ENCODE measurements around the gene ACADSB.

Gene ACADSB

GRCh38 chr10:123057968-123058367 lies 49.2 kb downstream of the ACADSB start:
- Histone ChIP-seq H3K27me3 (no peaks in the 10 kb centered on the region), H3K27ac (no peak overlapping the region), H3K36me3 (no peaks in the 10 kb centered on the region), H3K4me1 (ENCODE audit: control insufficient read depth in 1 of 2, insufficient read depth in 1 of 2, low read depth in 1 of 2, low read length in 1 of 2) (no peaks in the 10 kb centered on the region), H3K9me3 (no peaks in the 10 kb centered on the region), H3K4me3 (ENCODE audit: low read depth in 1 of 2, low read length in 1 of 2) (no peak overlapping the region)
- TF ChIP-seq CTCF (IDR thresholded peaks at IDR 0.05): no peak

- Histone ChIP-seq H3K36me3 (no peaks in the 10 kb centered on the region), H3K27ac (no peak overlapping the region), H3K27me3 (peaks cover 13% of the 10 kb centered on the region), H3K4me3 (ENCODE audit: low read depth in 1 of 2, low read length in 1 of 2) (no peak overlapping the region), H3K9me3 (no peaks in the 10 kb centered on the region), H3K4me1 (ENCODE audit: control insufficient read depth in 1 of 2, insufficient read depth in 1 of 2, low read depth in 1 of 2, low read length in 1 of 2) (no peaks in the 10 kb centered on the region)
- TF ChIP-seq CTCF (IDR thresholded peaks at IDR 0.05): no peak
These were observed 53.1 kb downstream of the ACADSB start for GRCh38 chr10:123061865-123062264.

DNA sequence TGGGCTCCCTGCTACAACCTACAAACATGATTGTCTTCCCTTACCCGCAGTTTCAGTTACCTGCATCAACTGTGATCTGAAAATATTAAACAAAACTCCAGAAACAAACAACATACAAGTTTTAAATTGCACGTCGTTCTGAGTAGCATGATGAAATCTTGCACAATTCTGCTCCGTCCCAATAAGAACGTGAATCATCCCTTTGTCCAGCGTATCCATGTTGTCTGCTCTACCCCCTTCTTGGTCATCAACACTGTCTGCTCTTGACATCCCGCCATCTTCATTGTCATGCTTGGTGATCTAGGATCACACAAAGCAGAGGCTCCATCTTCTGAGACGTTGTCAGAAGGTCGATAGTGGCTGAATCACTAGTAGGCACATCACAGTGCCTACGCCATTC lies 53.9 kb downstream of the ACADSB start:
- no peak for TF ChIP-seq CTCF (IDR thresholded peaks at IDR 0.05)
- Histone ChIP-seq H3K27me3 (peaks cover 17% of the 10 kb centered on the region), H3K4me1 (ENCODE audit: control insufficient read depth in 1 of 2, insufficient read depth in 1 of 2, low read depth in 1 of 2, low read length in 1 of 2) (no peaks in the 10 kb centered on the region), H3K9me3 (no peaks in the 10 kb centered on the region), H3K4me3 (ENCODE audit: low read depth in 1 of 2, low read length in 1 of 2) (no peak overlapping the region), H3K27ac (no peak overlapping the region), H3K36me3 (no peaks in the 10 kb centered on the region)

DNA sequence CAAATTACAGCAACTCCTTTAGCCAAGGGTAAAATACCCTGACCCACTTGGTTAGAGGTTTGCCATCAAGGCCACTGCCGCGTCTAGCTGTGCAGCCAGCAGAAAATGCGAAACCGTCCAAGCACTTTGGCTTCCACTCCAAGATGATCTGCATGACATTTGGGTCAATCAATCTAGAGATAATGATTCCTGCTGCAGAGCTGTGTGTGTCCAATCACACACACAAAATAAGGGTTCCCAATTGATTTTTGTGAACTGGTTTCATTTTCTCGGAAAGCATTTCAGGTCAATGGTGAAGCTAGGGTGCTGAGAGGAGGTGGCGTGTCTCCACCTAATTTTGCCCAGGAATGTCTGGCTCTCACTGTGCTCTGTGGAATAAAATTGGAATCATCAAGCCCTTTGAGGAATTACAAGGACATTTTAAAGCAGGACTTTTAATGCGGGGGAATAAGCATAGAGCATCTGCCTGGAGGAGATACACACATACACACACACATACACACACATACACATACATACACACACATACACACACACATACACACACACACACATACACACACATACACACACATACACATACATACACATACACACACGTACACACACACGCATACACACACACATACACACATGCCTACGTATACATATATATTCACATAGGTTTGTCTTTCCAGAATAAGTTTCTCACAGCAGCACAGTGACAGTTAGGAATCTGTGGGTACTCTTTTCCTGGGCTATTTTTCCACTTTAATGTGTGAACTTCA lies 59.5 kb downstream of the ACADSB start:
- no peaks in the 10 kb centered on the region for H3K4me1 ChIP-seq (ENCODE audit: control insufficient read depth in 1 of 2, insufficient read depth in 1 of 2, low read depth in 1 of 2, low read length in 1 of 2)
- no peaks in the 10 kb centered on the region for H3K9me3 ChIP-seq
- H3K27me3 ChIP-seq: peaks cover 34% of the 10 kb centered on the region
- no peaks in the 10 kb centered on the region for H3K36me3 ChIP-seq
- no peak overlapping the region for H3K4me3 ChIP-seq (ENCODE audit: low read depth in 1 of 2, low read length in 1 of 2)
- no peak for TF ChIP-seq CTCF (IDR thresholded peaks at IDR 0.05)
- no peak overlapping the region for H3K27ac ChIP-seq

DNA sequence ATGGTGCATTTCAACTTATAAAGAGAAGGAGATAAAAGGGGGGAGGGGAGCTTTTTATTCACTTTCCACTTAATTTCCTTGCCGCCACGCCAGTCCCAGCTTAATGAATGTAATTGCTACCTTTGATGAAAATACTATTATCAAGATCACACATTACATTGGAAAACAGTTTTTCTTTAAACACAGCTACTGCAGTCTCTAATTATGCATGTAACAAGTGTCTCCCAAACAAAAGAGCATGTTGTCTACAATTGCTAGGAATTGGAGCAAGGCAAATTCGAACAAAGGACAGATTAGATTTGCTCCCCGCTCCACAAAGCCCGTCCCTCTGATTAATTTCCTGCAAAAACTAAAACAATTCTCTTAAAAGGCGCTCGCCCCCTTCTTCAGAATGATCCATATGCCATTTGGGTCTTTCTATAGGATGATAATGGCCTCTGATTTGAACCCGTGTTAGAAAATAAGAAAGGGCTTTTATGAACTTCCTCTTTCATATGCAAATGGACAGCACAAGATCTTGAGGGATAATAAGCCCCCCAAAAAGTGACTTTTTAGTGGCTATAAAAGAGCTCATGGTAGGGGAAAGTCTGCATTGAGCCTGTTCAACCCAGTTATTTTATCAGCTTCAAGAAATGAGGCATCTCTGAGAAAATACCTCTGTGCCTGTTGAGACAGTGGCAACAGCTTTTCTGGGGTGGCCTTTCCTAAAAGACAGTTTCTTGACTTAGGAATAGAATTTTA lies 60.6 kb downstream of the ACADSB start:
- H3K4me1 ChIP-seq (ENCODE audit: control insufficient read depth in 1 of 2, insufficient read depth in 1 of 2, low read depth in 1 of 2, low read length in 1 of 2): no peaks in the 10 kb centered on the region
- no peak for TF ChIP-seq CTCF (IDR thresholded peaks at IDR 0.05)
- H3K27me3 ChIP-seq: peaks cover 34% of the 10 kb centered on the region
- H3K36me3 ChIP-seq: no peaks in the 10 kb centered on the region
- no peak overlapping the region for H3K4me3 ChIP-seq (ENCODE audit: low read depth in 1 of 2, low read length in 1 of 2)
- no peak overlapping the region for H3K27ac ChIP-seq
- H3K9me3 ChIP-seq: no peaks in the 10 kb centered on the region

All from neutrophil (primary cell).